ENCODE measurements around the gene KDM6B. TPM values are rescaled to one million over a fixed set of nuclear protein-coding genes. Genes with fewer than 3 reads are reported as not detected.

The KDM6B gene
- total RNA-seq, 1 donor from 2014 or later: 46.1 TPM

GRCh38 chr17:7817643-7817964 is 16.4 kb upstream of the KDM6B start:
- H3K27me3 ChIP-seq (ENCODE audit: low read depth): no peaks in the 10 kb centered on the region
- no peaks in the 10 kb centered on the region for H3K4me1 ChIP-seq
- ATAC-seq: no peak
- no peak overlapping the region for H3K4me3 ChIP-seq
- TF ChIP-seq CTCF (IDR thresholded peaks at IDR 0.05): no peak
- no peak overlapping the region for H3K27ac ChIP-seq
- DNase-seq: no peak
- H3K9me3 ChIP-seq: no peaks in the 10 kb centered on the region
- intact Hi-C loops (cut with DNase I): no loop called here
- H3K36me3 ChIP-seq: no peaks in the 10 kb centered on the region

GRCh38 chr17:7818026-7818425 is 16.0 kb upstream of the KDM6B start:
- no peak overlapping the region for H3K4me3 ChIP-seq
- ATAC-seq (no peak), DNase-seq (no peak)
- intact Hi-C loops (cut with DNase I): no loop called here
- H3K4me1 ChIP-seq: no peaks in the 10 kb centered on the region
- H3K27me3 ChIP-seq (ENCODE audit: low read depth): no peaks in the 10 kb centered on the region
- H3K9me3 ChIP-seq: no peaks in the 10 kb centered on the region
- H3K36me3 ChIP-seq: no peaks in the 10 kb centered on the region
- TF ChIP-seq CTCF (IDR thresholded peaks at IDR 0.05): no peak
- H3K27ac ChIP-seq: no peak overlapping the region

- Histone ChIP-seq H3K27ac (no peak overlapping the region), H3K27me3 (ENCODE audit: low read depth) (no peaks in the 10 kb centered on the region), H3K4me1 (no peaks in the 10 kb centered on the region), H3K36me3 (no peaks in the 10 kb centered on the region), H3K4me3 (no peak overlapping the region), H3K9me3 (no peaks in the 10 kb centered on the region)
- intact Hi-C loops (cut with DNase I): no loop called here
- no peak for TF ChIP-seq CTCF (IDR thresholded peaks at IDR 0.05)
- no peak for ATAC-seq
- no peak for DNase-seq
Measured at GRCh38 chr17:7818746-7819645, 15.0 kb upstream of the KDM6B start.

GRCh38 chr17:7820231-7820630 is 13.8 kb upstream of the KDM6B start:
- Histone ChIP-seq H3K36me3 (no peaks in the 10 kb centered on the region), H3K27ac (no peak overlapping the region), H3K27me3 (ENCODE audit: low read depth) (no peaks in the 10 kb centered on the region), H3K9me3 (no peaks in the 10 kb centered on the region), H3K4me1 (no peaks in the 10 kb centered on the region), H3K4me3 (no peak overlapping the region)
- no peak for TF ChIP-seq CTCF (IDR thresholded peaks at IDR 0.05)
- ATAC-seq (no peak), DNase-seq (no peak)
- intact Hi-C loops (cut with DNase I): no loop called here

GRCh38 chr17:7822126-7822525 is 11.9 kb upstream of the KDM6B start:
- Histone ChIP-seq H3K4me1 (no peaks in the 10 kb centered on the region), H3K4me3 (no peak overlapping the region), H3K36me3 (no peaks in the 10 kb centered on the region), H3K27ac (no peak overlapping the region), H3K9me3 (no peaks in the 10 kb centered on the region), H3K27me3 (ENCODE audit: low read depth) (no peaks in the 10 kb centered on the region)
- DNase-seq (no peak), ATAC-seq (no peak)
- intact Hi-C loops (cut with DNase I): no loop called here
- TF ChIP-seq CTCF (IDR thresholded peaks at IDR 0.05): no peak
